Measurements from ENCODE around the gene TIPARP. TPM values are rescaled to one million over a fixed set of nuclear protein-coding genes. Genes with fewer than 3 reads are reported as not detected.

Gene TIPARP
- total RNA-seq, 1 donor: 213 TPM

DNA sequence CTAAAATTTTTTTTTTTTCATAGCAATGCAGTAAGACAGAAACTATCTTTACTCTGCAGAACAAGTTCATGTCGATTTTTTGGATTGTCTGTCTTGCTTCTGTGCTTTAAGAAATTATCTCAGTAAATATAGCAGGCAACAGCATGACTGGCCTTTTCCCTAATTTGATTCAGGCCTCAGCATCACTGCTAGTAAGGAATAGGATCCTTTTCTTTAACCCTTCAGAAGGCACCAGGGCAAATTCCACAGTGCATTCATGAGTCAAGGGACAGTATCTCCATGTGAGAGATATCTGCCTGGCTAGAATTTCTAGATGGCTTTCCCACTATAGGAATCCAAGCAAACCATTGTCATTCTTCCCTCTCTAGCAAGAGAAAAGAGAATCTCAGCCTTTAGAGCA is 71.4 kb downstream of the TIPARP start:
- Histone ChIP-seq H3K4me3 (ENCODE audit: low read length) (no peak overlapping the region), H3K4me1 (ENCODE audit: insufficient read depth, low read length) (no peaks in the 10 kb centered on the region), H3K27me3 (ENCODE audit: insufficient read depth, low read length) (no peaks in the 10 kb centered on the region), H3K9me3 (ENCODE audit: low read depth, low read length) (no peaks in the 10 kb centered on the region)

DNA sequence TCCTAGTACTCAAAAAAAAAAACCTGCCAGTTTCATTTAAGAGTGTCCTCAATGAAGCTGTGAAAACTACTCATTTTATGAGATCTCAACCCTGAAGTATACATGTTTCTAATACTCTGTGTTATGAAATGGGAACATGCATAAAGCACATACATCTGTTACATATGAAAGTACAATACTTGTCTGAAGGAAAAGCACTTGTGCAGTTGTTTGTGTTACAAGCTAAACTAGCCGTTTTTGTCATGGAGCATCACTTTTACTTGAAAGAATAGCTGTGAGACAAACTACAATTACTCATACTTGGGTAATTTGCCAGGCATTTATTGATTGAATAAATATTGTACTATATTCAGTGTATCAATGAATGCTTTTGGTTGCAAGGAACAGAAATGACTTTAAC is 72.7 kb downstream of the TIPARP start:
- no peak overlapping the region for H3K4me3 ChIP-seq (ENCODE audit: low read length)
- no peaks in the 10 kb centered on the region for H3K4me1 ChIP-seq (ENCODE audit: insufficient read depth, low read length)
- no peaks in the 10 kb centered on the region for H3K27me3 ChIP-seq (ENCODE audit: insufficient read depth, low read length)
- H3K9me3 ChIP-seq (ENCODE audit: low read depth, low read length): no peaks in the 10 kb centered on the region

DNA sequence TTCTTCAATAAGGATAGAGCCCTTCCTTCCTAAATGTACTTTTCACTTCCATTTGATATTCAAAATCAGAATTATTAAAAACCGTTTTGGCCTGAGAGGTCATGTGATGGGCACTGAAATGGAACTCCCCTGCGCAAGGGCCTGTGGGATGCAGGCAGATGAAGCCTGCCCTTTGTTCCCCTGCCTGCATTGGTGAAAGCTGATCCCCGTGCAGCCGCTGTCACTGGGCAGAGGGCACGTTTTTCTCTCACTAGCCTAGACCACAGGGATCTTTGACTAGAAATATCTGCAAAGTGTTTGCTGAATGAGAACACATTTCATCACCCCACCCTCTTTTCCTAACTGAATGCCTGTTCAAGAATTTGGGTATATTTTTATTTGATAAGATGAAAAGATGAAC is 74.9 kb downstream of the TIPARP start:
- Histone ChIP-seq H3K4me3 (ENCODE audit: low read length) (no peak overlapping the region), H3K4me1 (ENCODE audit: insufficient read depth, low read length) (no peaks in the 10 kb centered on the region), H3K9me3 (ENCODE audit: low read depth, low read length) (no peaks in the 10 kb centered on the region), H3K27me3 (ENCODE audit: insufficient read depth, low read length) (no peaks in the 10 kb centered on the region)

DNA sequence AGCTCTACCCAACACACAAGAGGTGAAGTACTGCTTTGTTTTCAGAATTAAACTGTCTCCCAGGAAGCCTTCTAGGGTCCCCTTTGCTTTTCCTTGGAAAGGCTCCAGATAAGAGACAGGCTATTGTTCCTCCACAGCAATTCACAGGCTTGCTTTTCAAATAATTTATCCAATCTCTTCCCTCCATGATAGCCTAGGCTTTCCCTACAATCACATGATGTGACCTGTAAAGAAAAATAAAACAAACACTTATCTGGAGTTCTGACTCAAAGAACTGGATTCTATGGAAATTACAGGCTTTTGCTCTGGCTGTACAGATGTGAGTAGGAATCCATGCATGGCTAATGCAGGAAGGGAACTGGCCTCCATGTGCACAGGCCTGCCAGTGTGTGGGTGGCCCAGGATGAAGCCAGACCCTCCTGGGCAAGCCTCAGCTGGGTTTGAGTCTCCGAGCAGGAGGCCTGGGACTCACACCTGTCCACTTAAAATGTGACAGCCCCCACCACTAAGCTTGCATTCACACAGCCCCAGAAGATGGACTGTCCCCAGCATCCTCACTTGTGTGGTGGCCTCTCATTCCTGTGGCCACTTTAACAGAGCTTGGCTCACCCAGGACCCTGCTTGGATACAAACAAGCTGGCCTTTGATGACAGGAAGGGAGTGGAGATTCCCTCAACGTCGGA is 75.9 kb downstream of the TIPARP start:
- Histone ChIP-seq H3K4me1 (ENCODE audit: insufficient read depth, low read length) (no peaks in the 10 kb centered on the region), H3K27me3 (ENCODE audit: insufficient read depth, low read length) (no peaks in the 10 kb centered on the region), H3K4me3 (ENCODE audit: low read length) (no peak overlapping the region), H3K9me3 (ENCODE audit: low read depth, low read length) (no peaks in the 10 kb centered on the region)

DNA sequence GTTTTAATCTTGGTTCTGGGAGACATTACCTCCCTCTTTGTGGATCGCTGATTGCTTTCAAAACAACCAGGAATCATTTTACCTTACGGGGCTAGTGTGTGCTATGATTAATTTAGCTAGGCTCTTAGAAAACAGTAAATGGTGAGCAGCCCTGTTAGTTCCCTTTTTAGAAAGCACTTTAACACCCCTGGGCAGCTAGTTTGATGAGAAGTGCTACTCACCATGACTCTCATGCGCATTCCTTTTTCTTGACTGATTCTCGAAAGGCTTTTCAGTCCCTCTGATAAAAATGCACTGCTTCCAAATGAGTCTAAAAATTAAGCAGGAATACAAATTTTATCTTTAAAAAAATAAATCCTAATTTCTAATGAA is 76.5 kb downstream of the TIPARP start:
- Histone ChIP-seq H3K27me3 (ENCODE audit: insufficient read depth, low read length) (no peaks in the 10 kb centered on the region), H3K9me3 (ENCODE audit: low read depth, low read length) (no peaks in the 10 kb centered on the region), H3K4me3 (ENCODE audit: low read length) (no peak overlapping the region), H3K4me1 (ENCODE audit: insufficient read depth, low read length) (no peaks in the 10 kb centered on the region)

DNA sequence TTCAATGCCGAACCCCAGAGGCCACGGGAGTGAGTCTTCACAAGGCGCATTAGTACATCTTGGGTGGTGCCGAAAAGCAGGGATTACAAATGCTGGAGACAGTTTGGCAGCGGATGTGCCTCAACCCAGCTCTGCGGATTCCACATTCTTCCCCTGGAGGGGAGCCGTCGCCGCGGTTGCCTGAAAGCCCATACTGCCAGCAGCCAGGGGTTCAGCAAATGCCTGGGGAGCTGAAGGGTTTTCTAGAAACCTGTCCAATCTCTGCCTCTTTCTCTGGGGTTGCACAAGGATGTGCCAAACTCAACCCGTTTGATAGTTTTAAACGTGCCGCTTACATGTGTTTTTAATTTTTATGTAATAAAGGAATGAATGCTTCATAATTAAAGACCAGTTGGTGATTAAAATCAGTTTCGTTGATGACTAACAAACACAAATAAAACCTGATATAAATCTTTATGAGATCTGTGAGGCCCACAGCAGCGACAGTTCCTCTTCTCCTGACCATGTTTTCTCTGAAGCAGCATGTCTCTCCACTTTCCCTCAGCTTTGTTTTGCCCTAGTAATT is 77.2 kb downstream of the TIPARP start:
- Histone ChIP-seq H3K4me3 (ENCODE audit: low read length) (no peak overlapping the region), H3K9me3 (ENCODE audit: low read depth, low read length) (no peaks in the 10 kb centered on the region), H3K27me3 (ENCODE audit: insufficient read depth, low read length) (no peaks in the 10 kb centered on the region), H3K4me1 (ENCODE audit: insufficient read depth, low read length) (no peaks in the 10 kb centered on the region)

Other genes with a start within 250 kb of the TIPARP start
- 109 TPM for gene SSR3, start 119.5 kb upstream of the TIPARP start, total RNA-seq
- 9.4 TPM for gene LEKR1, start 151.8 kb downstream of the TIPARP start, total RNA-seq

Measured in mononuclear cell (primary cell).